Small intestine (tissue), 16 donors: Measurements from ENCODE around the gene CLDN5. TPM values are rescaled to one million over a fixed set of nuclear protein-coding genes. Genes with fewer than 3 reads are reported as not detected.

ENCODE experiments used
- DNase-seq, 2 donors: peaks; one replicate each; pipeline versions ENCODE4 v3.0.0 to v3.0.0-alpha.2; 2013
- FAIRE-seq: peaks from 2 replicates; lab custom pipeline; 2012; peaks lifted over from hg19 to GRCh38; lab: Jason Lieb, UNC
- H3K27ac ChIP-seq, 3 donors: one replicate each; pipeline ENCODE4 v1.5.1; 2013; ENCODE audit warnings: low read length in 2 of 3, mild to moderate bottlenecking in 2 of 3, control low read depth in 1 of 3, inconsistent platforms in 1 of 3, low read depth in 1 of 3, moderate library complexity in 1 of 3
- H3K27me3 ChIP-seq, 3 donors: one replicate each; pipeline ENCODE4 v1.6.1; 2013; ENCODE audit warnings: low read length in 3 of 3, inconsistent platforms in 1 of 3; ENCODE audit not compliant: control insufficient read depth in 3 of 3, insufficient read depth in 3 of 3
- H3K36me3 ChIP-seq, 3 donors: one replicate each; pipeline ENCODE4 v1.6.1; 2013; ENCODE audit warnings: low read length in 3 of 3, inconsistent platforms in 1 of 3, low read depth in 1 of 3, mild to moderate bottlenecking in 1 of 3, moderate library complexity in 1 of 3; ENCODE audit not compliant: control insufficient read depth in 3 of 3, insufficient read depth in 2 of 3
- H3K4me1 ChIP-seq, 3 donors: one replicate each; pipeline ENCODE4 v1.6.1; 2013; ENCODE audit warnings: low read length in 2 of 3, inconsistent platforms in 1 of 3, low read depth in 1 of 3, mild to moderate bottlenecking in 1 of 3, moderate library complexity in 1 of 3; ENCODE audit not compliant: control insufficient read depth in 3 of 3, insufficient read depth in 2 of 3
- H3K4me3 ChIP-seq, 3 donors: one replicate each; pipeline ENCODE4 v1.5.1; 2013; ENCODE audit warnings: low read length in 3 of 3, control low read depth in 1 of 3, inconsistent platforms in 1 of 3, low read depth in 1 of 3, mild to moderate bottlenecking in 1 of 3, moderate library complexity in 1 of 3
- H3K9me3 ChIP-seq, 2 donors: one replicate each; pipeline ENCODE4 v1.6.1; 2013; ENCODE audit warnings: low read depth in 1 of 2, low read length in 1 of 2; ENCODE audit not compliant: control insufficient read depth in 2 of 2, insufficient read depth in 1 of 2
- WGBS, 3 donors: extraction: QIAGEN DNeasy Blood & Tissue Kit; methylation state at CpG; one replicate each; pipeline ENCODE4 v1.1.7; 2013; 5-methylcytosine and 5-hydroxymethylcytosine counted together
- long read RNA-seq, 10 donors: transcript quantifications; one replicate each; lab custom pipeline, GENCODE V29; 2026
- polyA plus RNA-seq, 4 donors: library from polyadenylated mRNA; stranded (reverse) in 3 of 4; unstranded in 1 of 4; fragments of 200-250 nt in 3 of 4; fragments of 120-200 nt in 1 of 4; gene quantifications; one replicate each; pipeline versions ENCODE4 v1.2.1 to v1.2.3, GENCODE V29; 2013
- donor health status: healthy with polysubstance abuse.
- donor health status: control.
- donor health status: control.
- donor health status: Bipolar disorder and iron deficiency.
- donor health status: healthy.

Gene CLDN5, protein sequence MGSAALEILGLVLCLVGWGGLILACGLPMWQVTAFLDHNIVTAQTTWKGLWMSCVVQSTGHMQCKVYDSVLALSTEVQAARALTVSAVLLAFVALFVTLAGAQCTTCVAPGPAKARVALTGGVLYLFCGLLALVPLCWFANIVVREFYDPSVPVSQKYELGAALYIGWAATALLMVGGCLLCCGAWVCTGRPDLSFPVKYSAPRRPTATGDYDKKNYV
- 100 to 1,000 TPM in 1 of 4 donors, 10 to 100 TPM in 1, 1 to 10 TPM in 2; 3.1 to 184 (median 10.4) TPM for polyA plus RNA-seq
- long read RNA-seq, donor 1, transcript CLDN5-201 (1 exons, 2,357 nt) = major isoform, 22 of 23 reads
- long read RNA-seq, donor 1, partial matches to known transcripts = 0 of 23 reads
- long read RNA-seq, donor 1, other reads (novel, unspliced or antisense) = 0 of 23 reads
- long read RNA-seq, donor 2, transcript CLDN5-201 (1 exons, 2,357 nt) = major isoform, 11 of 12 reads
- long read RNA-seq, donor 2, partial matches to known transcripts = 0 of 12 reads
- long read RNA-seq, donor 2, other reads (novel, unspliced or antisense) = 0 of 12 reads
- long read RNA-seq, donor 3, transcript CLDN5-201 (1 exons, 2,357 nt) = major isoform, 26 of 26 reads
- long read RNA-seq, donor 3, partial matches to known transcripts = 0 of 26 reads
- long read RNA-seq, donor 3, other reads (novel, unspliced or antisense) = 0 of 26 reads
- long read RNA-seq, donor 4 = 0 reads
- long read RNA-seq, donor 5, transcript CLDN5-201 (1 exons, 2,357 nt) = major isoform, 5 of 5 reads
- long read RNA-seq, donor 5, partial matches to known transcripts = 0 of 5 reads
- long read RNA-seq, donor 5, other reads (novel, unspliced or antisense) = 0 of 5 reads
- long read RNA-seq, donor 6, transcript CLDN5-201 (1 exons, 2,357 nt) = major isoform, 23 of 23 reads
- long read RNA-seq, donor 6, partial matches to known transcripts = 0 of 23 reads
- long read RNA-seq, donor 6, other reads (novel, unspliced or antisense) = 0 of 23 reads
- long read RNA-seq, donor 7, transcript CLDN5-201 (1 exons, 2,357 nt) = major isoform, 149 of 151 reads
- long read RNA-seq, donor 7, partial matches to known transcripts = 0 of 151 reads
- long read RNA-seq, donor 7, other reads (novel, unspliced or antisense) = 0 of 151 reads
- long read RNA-seq, donor 8, partial matches to known transcripts = 0 of 3 reads
- long read RNA-seq, donor 8, other reads (novel, unspliced or antisense) = 0 of 3 reads
- long read RNA-seq, donor 9, transcript CLDN5-201 (1 exons, 2,357 nt) = major isoform, 5 of 5 reads
- long read RNA-seq, donor 9, partial matches to known transcripts = 0 of 5 reads
- long read RNA-seq, donor 9, other reads (novel, unspliced or antisense) = 0 of 5 reads
- long read RNA-seq, donor 10, transcript CLDN5-201 (1 exons, 2,357 nt) = major isoform, 41 of 42 reads
- long read RNA-seq, donor 10, partial matches to known transcripts = 0 of 42 reads
- long read RNA-seq, donor 10, other reads (novel, unspliced or antisense) = 0 of 42 reads

GRCh38 chr22:19524170-19525115 is at the start of gene CLDN5:
CLDN5 (minus strand) TSS chr22:19524410; CDS start chr22:19524255, 155 bp downstream.
- FAIRE-seq = no peak

GRCh38 chr22:19571995-19572394 is 47.8 kb upstream of the CLDN5 start:
- FAIRE-seq = no peak
- no peaks in the 10 kb centered on the region for H3K27me3 ChIP-seq
- H3K27ac ChIP-seq = no peak overlapping the region
- H3K36me3 ChIP-seq = no peaks in the 10 kb centered on the region
- no peak for DNase-seq
- H3K4me3 ChIP-seq = no peak overlapping the region
- H3K4me1 ChIP-seq = no peaks in the 10 kb centered on the region
- WGBS, 3 donors = 72 to 80% (median 78%) methylated on average over 6 of the region's 6 CpGs
- no peaks in the 10 kb centered on the region for H3K9me3 ChIP-seq

More at GRCh38 chr22:19524170-19525115, at the start of gene CLDN5:
- H3K9me3 ChIP-seq = no peaks in the 10 kb centered on the region
- H3K27ac ChIP-seq = peak within 1 kb of the TSS in 2 of 3 donors; percentile 22 to 42
- 4 to 8% (median 5%) methylated on average over 54 to 69 of the region's 69 CpGs for WGBS, 3 donors
- no peaks in the 10 kb centered on the region for H3K4me1 ChIP-seq
- H3K36me3 ChIP-seq = peaks cover 0 to 9% (median 0%) of the 10 kb centered on the region in 3 donors
- DNase-seq = peak in 1 of 2 donors; percentile 33
- H3K27me3 ChIP-seq = peaks cover 3 to 41% (median 20%) of the 10 kb centered on the region in 3 donors
- H3K4me3 ChIP-seq = peak within 1 kb of the TSS in 2 of 3 donors; percentile 22 to 23

DNA sequence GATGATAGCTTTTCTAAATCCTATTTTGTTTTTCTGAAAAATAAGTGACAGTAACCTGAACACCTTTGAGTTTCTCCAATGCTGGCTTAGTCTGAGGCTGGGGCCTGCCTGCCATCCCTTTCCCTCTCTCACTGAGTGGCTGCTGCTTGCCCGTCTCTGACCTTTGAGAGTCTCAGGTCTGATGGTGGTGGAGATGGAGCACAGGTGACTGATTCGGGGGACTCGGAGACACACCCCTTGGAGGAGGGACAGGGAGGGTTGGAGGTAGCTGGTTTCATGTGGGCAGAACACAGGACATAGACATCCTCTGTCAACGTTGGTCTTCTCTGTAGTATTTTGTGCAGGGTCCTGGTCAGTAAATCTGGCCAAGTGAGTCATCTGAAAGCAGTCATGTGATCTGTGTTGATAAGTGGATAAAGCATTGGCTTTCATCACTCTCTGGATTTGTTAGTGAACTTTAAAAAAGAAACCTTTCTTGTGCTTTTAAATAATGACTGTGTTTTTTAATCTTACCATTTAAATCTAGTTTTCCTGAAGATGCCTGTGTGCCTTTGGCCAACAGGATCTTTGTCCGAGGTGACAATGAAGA is 47.1 kb upstream of the CLDN5 start:
- Histone ChIP-seq H3K9me3 (no peaks in the 10 kb centered on the region), H3K4me1 (no peaks in the 10 kb centered on the region), H3K36me3 (no peaks in the 10 kb centered on the region), H3K27me3 (no peaks in the 10 kb centered on the region), H3K4me3 (no peak overlapping the region), H3K27ac (no peak overlapping the region)
- 53 to 71% (median 54%) methylated on average over 5 of the region's 5 CpGs for WGBS, 3 donors
- DNase-seq (no peak), FAIRE-seq (no peak)

GRCh38 chr22:19569976-19570375 is 45.8 kb upstream of the CLDN5 start:
- Histone ChIP-seq H3K27me3 (peaks cover 0 to 3% (median 0%) of the 10 kb centered on the region in 3 donors), H3K9me3 (no peaks in the 10 kb centered on the region), H3K4me3 (no peak overlapping the region), H3K27ac (no peak overlapping the region), H3K4me1 (no peaks in the 10 kb centered on the region), H3K36me3 (no peaks in the 10 kb centered on the region)
- DNase-seq (no peak), FAIRE-seq (no peak)
- WGBS, 3 donors = 86 to 92% (median 89%) methylated on average over 2 of the region's 2 CpGs

DNA sequence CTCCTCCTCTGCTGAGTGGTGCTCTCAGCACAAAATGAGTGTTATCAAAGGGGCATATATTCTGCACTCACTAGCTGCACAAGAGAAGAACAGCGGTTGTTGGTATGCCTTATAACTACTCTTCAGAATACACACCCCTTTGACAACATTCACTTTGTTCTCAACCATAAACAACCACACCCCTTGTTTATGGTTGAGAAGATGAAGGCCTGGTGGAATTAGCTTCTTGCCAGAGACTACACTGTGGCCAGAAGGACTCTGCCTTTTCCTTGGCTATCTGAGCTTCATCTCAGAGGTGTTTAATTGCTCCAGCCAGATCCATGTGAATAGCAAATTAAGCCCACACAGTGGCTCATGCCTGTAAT is 45.0 kb upstream of the CLDN5 start:
- Histone ChIP-seq H3K4me3 (no peak overlapping the region), H3K27ac (no peak overlapping the region), H3K27me3 (peaks cover 0 to 3% (median 0%) of the 10 kb centered on the region in 3 donors), H3K4me1 (no peaks in the 10 kb centered on the region), H3K36me3 (no peaks in the 10 kb centered on the region), H3K9me3 (no peaks in the 10 kb centered on the region)
- FAIRE-seq = no peak
- DNase-seq = no peak
- WGBS, 3 donors = 22 to 68% (median 25%) methylated on average over 1 of the region's 1 CpG

DNA sequence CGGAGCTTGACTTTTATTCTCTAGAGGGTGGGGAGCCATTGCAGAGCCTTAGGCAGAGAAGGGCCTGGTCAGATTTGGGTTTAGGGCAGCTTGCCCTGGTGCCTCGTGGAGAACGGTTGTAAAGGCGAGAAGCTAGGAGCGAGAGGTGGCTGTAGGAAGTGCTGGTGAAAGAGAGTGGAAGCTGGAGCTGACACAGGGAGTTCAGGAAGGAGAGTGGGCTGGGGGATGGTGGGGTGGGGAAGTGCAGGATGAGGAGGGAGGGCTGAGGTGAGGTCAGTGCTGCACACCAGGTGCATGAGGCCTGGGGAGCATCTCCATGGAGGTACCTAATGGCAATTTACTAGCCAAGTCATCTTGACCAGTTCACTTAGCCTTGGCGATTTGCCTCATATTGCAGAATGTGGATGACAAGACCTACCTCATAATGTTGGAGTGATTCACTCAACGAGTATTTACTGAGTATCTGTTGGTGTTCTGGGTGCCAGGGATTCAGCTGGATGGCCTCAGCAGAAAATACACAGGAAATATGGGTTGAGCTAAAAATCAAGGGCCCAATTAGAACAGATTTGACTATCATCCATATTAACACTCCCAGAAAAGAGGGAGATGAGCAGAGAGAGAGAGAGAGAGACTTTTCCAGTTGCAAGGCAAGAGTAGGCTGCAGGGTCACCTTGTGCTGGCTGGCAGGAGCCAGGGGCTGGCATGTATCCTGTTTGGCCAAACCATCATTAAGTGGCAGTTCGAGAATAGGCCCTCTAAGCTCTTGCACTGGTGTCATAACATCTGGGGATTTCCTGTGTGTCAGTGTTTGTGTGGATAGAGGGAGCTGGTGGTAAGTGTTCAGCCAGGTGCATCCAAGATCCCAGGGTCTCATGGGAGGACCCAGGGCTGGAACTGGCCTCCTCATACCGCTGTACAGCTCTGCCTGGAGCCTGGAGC is 44.4 kb upstream of the CLDN5 start:
- H3K36me3 ChIP-seq = no peaks in the 10 kb centered on the region
- FAIRE-seq (no peak), DNase-seq (no peak)
- WGBS, 3 donors = 75 to 80% (median 79%) methylated on average over 9 of the region's 9 CpGs
- no peak overlapping the region for H3K4me3 ChIP-seq
- H3K27me3 ChIP-seq = peaks cover 0 to 3% (median 0%) of the 10 kb centered on the region in 3 donors
- no peaks in the 10 kb centered on the region for H3K9me3 ChIP-seq
- H3K27ac ChIP-seq = peak overlapping the region in 1 of 3 donors; percentile 12
- H3K4me1 ChIP-seq = no peaks in the 10 kb centered on the region
